Lower lobe of right lung (tissue), 2 donors: Measurements from ENCODE around the gene SCGN. TPM values are rescaled to one million over a fixed set of nuclear protein-coding genes. Genes with fewer than 3 reads are reported as not detected.

Experiments used
- ATAC-seq, 2 donors: fragments of 200-7000 bp; cut with Tn5 transposase; one replicate each; pipeline ENCODE4 v1.9.1; 2020 to 2022; ENCODE audit warnings: mild to moderate bottlenecking in 2 of 2, moderate library complexity in 2 of 2
- DNase-seq: peaks from one replicate; pipeline ENCODE4 v3.0.0-alpha.2; 2020
- H3K27ac ChIP-seq: fragments of 200-600 bp; one replicate; pipeline ENCODE4 v1.8.0; 2022
- H3K27me3 ChIP-seq: fragments of 200-600 bp; one replicate; pipeline ENCODE4 v1.8.0; 2022; ENCODE audit warnings: low read depth
- H3K36me3 ChIP-seq: fragments of 200-600 bp; one replicate; pipeline ENCODE4 v1.8.0; 2022; ENCODE audit warnings: mild to moderate bottlenecking
- H3K4me1 ChIP-seq: fragments of 200-600 bp; one replicate; pipeline ENCODE4 v1.8.0; 2022
- H3K4me3 ChIP-seq: fragments of 200-600 bp; one replicate; pipeline ENCODE4 v1.8.0; 2022; ENCODE audit warnings: mild to moderate bottlenecking
- H3K9me3 ChIP-seq: fragments of 200-600 bp; one replicate; pipeline ENCODE4 v1.8.0; 2022
- intact Hi-C: fragments of 100-400 bp; cut with DNase I; formaldehyde crosslinking; loops from one replicate; pipeline ENCODE4 v1.11.0; 2022
- total RNA-seq: library from RNA; stranded (reverse); fragmentation: NEBNext Ultra II Directional; extraction: Animal tissue kit (Norgen Biotek cat#: 25700); gene quantifications from one replicate; pipeline ENCODE4 v1.2.1, GENCODE V29; 2021
- TF ChIP-seq, protein P1 (sequence below): fragments of 200-600 bp; IDR thresholded peaks from one replicate; pipeline ENCODE4 v1.8.0; 2022; ENCODE audit warnings: antibody characterized with exemption, mild to moderate bottlenecking
- donor health status: DM: no; HTN: yes; CAD: no; lungs with severe emphysema.

SCGN gene
- total RNA-seq, 1 donor from 2014 or later: not detected

DNA sequence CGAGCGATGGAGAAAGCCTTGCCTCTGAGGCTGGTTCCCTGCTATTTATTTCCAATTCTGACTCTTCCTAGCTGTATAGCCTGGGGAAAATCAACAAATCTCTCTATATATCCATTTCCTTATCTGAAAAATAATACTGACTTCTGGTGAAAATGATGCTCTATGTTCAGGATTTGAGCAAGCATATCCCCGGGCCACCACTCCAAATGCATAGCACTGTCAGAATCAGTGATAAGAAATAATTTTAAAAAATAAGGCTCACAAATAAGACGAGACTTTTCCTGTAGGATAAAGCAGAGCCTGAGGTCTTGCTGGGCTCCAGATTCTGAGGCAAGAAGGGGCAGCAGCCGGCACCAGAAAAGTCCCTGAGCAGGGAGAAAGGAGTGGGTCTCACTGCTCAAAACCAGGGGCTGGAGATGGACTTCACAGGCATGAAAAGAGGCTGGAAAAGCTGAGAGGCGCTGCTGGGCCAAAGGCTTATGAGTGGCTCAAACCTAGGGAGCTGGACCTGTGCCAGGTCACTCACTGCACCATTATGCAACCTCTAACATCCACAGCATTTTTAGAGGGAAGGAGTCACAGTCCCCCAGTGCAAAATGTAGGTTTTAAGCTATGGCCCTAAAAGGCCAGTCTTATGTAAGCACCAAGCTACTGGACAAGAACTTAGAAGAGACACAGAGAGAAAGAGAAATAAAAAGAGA is 54.4 kb downstream of the SCGN start:
- Histone ChIP-seq H3K4me3 (no peak overlapping the region), H3K9me3 (no peaks in the 10 kb centered on the region), H3K4me1 (no peaks in the 10 kb centered on the region), H3K27ac (no peak overlapping the region), H3K36me3 (no peaks in the 10 kb centered on the region), H3K27me3 (no peaks in the 10 kb centered on the region)
- intact Hi-C loops: no loop called here
- DNase-seq (peak; percentile 69), ATAC-seq (peak in 1 of 2 donors; percentile 48)
- TF ChIP-seq, protein P1, sequence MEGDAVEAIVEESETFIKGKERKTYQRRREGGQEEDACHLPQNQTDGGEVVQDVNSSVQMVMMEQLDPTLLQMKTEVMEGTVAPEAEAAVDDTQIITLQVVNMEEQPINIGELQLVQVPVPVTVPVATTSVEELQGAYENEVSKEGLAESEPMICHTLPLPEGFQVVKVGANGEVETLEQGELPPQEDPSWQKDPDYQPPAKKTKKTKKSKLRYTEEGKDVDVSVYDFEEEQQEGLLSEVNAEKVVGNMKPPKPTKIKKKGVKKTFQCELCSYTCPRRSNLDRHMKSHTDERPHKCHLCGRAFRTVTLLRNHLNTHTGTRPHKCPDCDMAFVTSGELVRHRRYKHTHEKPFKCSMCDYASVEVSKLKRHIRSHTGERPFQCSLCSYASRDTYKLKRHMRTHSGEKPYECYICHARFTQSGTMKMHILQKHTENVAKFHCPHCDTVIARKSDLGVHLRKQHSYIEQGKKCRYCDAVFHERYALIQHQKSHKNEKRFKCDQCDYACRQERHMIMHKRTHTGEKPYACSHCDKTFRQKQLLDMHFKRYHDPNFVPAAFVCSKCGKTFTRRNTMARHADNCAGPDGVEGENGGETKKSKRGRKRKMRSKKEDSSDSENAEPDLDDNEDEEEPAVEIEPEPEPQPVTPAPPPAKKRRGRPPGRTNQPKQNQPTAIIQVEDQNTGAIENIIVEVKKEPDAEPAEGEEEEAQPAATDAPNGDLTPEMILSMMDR: no peak

DNA sequence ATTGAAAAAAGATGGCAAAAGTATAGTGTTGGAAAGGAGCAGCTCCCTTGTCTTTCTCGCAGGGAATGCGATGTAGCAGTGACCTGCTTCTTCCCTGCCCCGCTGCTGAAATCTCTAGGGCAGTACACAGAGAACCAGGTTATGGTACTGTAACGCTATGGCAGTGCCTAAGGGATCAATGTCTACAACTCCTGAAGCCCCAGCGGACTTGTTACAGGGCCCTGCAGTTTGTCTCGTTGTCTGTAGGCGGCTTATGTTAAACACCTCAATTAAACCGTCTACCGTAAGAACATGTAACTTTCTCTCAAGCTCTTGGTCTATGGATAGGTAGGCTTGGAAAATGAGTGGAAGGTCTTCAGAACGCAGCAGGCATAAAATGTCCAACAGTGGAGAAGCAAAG is 57.7 kb downstream of the SCGN start:
- no peak for ATAC-seq
- no peaks in the 10 kb centered on the region for H3K36me3 ChIP-seq
- intact Hi-C loops: no loop called here
- DNase-seq: no peak
- no peaks in the 10 kb centered on the region for H3K9me3 ChIP-seq
- TF ChIP-seq, protein P1: no peak
- no peak overlapping the region for H3K4me3 ChIP-seq
- H3K4me1 ChIP-seq: no peaks in the 10 kb centered on the region
- no peak overlapping the region for H3K27ac ChIP-seq
- H3K27me3 ChIP-seq: no peaks in the 10 kb centered on the region

DNA sequence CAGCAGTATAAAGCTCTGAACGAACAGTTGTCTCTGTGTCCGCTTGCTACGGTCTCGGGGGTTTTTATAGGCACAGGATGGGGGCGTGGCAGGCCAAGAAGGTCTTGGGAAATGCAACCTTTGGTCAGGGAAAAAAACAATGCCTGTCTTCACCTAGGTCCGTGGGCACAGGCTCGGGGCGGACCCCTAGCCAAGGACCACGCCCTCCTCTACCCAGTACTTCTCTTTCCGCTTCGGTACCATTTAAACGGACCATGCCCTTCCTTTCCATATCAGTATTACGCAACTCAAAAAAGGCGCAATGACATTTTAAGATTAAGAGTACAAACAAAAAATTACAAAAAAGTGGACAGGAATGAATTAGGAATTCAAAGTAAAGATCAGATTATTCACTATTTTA is 58.3 kb downstream of the SCGN start:
- no peaks in the 10 kb centered on the region for H3K9me3 ChIP-seq
- no peaks in the 10 kb centered on the region for H3K36me3 ChIP-seq
- no peak for DNase-seq
- no peak for ATAC-seq
- H3K4me1 ChIP-seq: no peaks in the 10 kb centered on the region
- TF ChIP-seq, protein P1: no peak
- H3K27ac ChIP-seq: no peak overlapping the region
- no peaks in the 10 kb centered on the region for H3K27me3 ChIP-seq
- no peak overlapping the region for H3K4me3 ChIP-seq
- intact Hi-C loops: no loop called here

DNA sequence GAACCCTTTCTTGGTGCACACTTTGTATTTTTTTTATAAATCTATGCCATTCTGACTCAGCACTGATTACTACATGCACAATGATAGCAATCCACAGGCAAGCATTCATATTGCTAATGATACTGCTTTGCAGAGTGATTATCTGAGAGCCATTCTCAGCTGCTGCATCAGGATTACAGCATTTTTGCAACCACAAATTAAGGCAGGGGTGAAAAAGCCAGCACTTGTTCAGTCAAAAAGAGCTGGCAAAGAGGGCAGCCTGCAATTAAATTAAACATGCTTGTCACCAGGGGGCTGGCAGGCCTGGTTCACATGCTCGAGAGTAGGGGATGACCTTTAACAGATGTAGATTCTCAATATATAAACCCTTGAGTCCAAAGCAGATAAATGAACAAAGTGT is 61.8 kb downstream of the SCGN start:
- Histone ChIP-seq H3K27ac (no peak overlapping the region), H3K4me1 (no peaks in the 10 kb centered on the region), H3K27me3 (no peaks in the 10 kb centered on the region), H3K36me3 (no peaks in the 10 kb centered on the region), H3K9me3 (no peaks in the 10 kb centered on the region), H3K4me3 (no peak overlapping the region)
- intact Hi-C loops: no loop called here
- no peak for ATAC-seq
- DNase-seq: no peak
- TF ChIP-seq, protein P1: no peak

DNA sequence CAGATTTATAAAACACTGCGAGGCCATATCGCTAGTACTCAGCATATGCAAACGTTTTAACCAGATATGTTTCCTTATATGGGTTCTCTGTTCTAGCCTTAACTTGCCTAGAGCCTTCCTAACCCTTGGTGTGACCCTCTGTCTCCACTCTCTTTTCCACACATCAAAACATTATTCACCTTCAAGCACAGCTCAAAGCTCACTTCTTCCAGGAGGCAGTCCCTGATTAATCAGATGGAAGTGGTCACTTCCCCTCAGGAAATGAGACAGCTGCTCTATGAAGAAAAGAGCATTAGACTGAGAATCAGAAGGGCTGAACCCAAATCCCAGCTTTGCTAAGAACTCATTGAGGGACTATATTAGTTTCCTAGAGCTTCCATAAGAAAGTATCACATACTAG is 62.8 kb downstream of the SCGN start:
- no peak overlapping the region for H3K4me3 ChIP-seq
- ATAC-seq (no peak), DNase-seq (no peak)
- no peak overlapping the region for H3K27ac ChIP-seq
- H3K27me3 ChIP-seq: no peaks in the 10 kb centered on the region
- TF ChIP-seq, protein P1: no peak
- H3K4me1 ChIP-seq: no peaks in the 10 kb centered on the region
- H3K9me3 ChIP-seq: no peaks in the 10 kb centered on the region
- intact Hi-C loops: no loop called here
- no peaks in the 10 kb centered on the region for H3K36me3 ChIP-seq
